HepG2 (cell line): Measurements from ENCODE around the gene FAM83C. TPM values are rescaled to one million over a fixed set of nuclear protein-coding genes. Genes with fewer than 3 reads are reported as not detected.

Experiments used
- ARID5B ChIP-seq: IDR thresholded peaks from 2 replicates; pipeline ENCODE4 v1.4.0; 2020; ENCODE audit warnings: mild to moderate bottlenecking, missing genetic modification reagents
- BCL6 ChIP-seq: IDR thresholded peaks from 2 replicates; pipeline ENCODE4 v1.6.1; 2016; ENCODE audit warnings: missing genetic modification reagents, missing compliant biosample characterization
- BRD4 ChIP-seq: sonication (generic); formaldehyde crosslinking; IDR thresholded peaks from 2 replicates; pipeline ENCODE4 v1.4.0; 2020; ENCODE audit warnings: missing genetic modification reagents
- CEBPB ChIP-seq: IDR thresholded peaks from 2 replicates; pipeline ENCODE4 v1.6.1; 2011; ENCODE audit warnings: low read depth, low read length, improper control_type of control experiment, borderline replicate concordance
- CREM ChIP-seq, 2 experiments: sonication (generic) in 1 of 2; formaldehyde crosslinking in 1 of 2; IDR thresholded peaks; 2 replicates each; pipeline versions ENCODE4 v1.4.0 to v1.6.1; 2016 to 2020; ENCODE audit warnings: antibody characterized with exemption in 1 of 2, mild to moderate bottlenecking in 1 of 2, missing genetic modification reagents in 1 of 2
- E2F2 ChIP-seq: sonication (generic); formaldehyde crosslinking; IDR thresholded peaks from 2 replicates; pipeline ENCODE4 v1.4.0; 2020; ENCODE audit warnings: missing genetic modification reagents, borderline replicate concordance
- ELF3 ChIP-seq: IDR thresholded peaks from 2 replicates; pipeline ENCODE4 v1.6.1; 2016; ENCODE audit warnings: missing genetic modification reagents, missing compliant biosample characterization
- GFI1 ChIP-seq: sonication (generic); formaldehyde crosslinking; IDR thresholded peaks from 2 replicates; pipeline ENCODE4 v1.5.0; 2020; ENCODE audit warnings: missing genetic modification reagents, mild to moderate bottlenecking, borderline replicate concordance
- HCFC1 ChIP-seq: fragments of 150-350 bp; IDR thresholded peaks from 2 replicates; pipeline ENCODE4 v1.6.1; 2014; ENCODE audit warnings: low read depth, low read length
- HES4 ChIP-seq: sonication (generic); formaldehyde crosslinking; IDR thresholded peaks from 2 replicates; pipeline ENCODE4 v1.9.0; 2021; ENCODE audit warnings: mild to moderate bottlenecking, missing genetic modification reagents, borderline replicate concordance
- MATR3 ChIP-seq: sonication (generic); formaldehyde crosslinking; IDR thresholded peaks from 2 replicates; pipeline ENCODE4 v1.4.0; 2020; ENCODE audit warnings: missing genetic modification reagents
- MIER3 ChIP-seq: IDR thresholded peaks from 2 replicates; pipeline ENCODE4 v1.6.1; 2016; ENCODE audit warnings: missing compliant biosample characterization, borderline replicate concordance
- MTA1 ChIP-seq: sonication (generic); formaldehyde crosslinking; IDR thresholded peaks from 2 replicates; pipeline ENCODE4 v1.4.0; 2020; ENCODE audit warnings: missing genetic modification reagents, mild to moderate bottlenecking, borderline replicate concordance
- NFIB ChIP-seq: sonication (generic); formaldehyde crosslinking; IDR thresholded peaks from 2 replicates; pipeline ENCODE4 v1.9.0; 2021; ENCODE audit warnings: missing genetic modification reagents, mild to moderate bottlenecking, borderline replicate concordance
- PAF1 ChIP-seq: IDR thresholded peaks from 2 replicates; pipeline ENCODE4 v1.6.1; 2016; ENCODE audit warnings: missing genetic modification reagents, missing compliant biosample characterization
- PCBP2 ChIP-seq: fragments of 200-400 bp; formaldehyde crosslinking; optimal IDR thresholded peaks from 2 replicates; pipeline ENCODE3; 2018; ENCODE audit warnings: low read length, low read depth; ENCODE audit not compliant: poor library complexity, severe bottlenecking
- RBM22 ChIP-seq: fragments of 200-400 bp; formaldehyde crosslinking; optimal IDR thresholded peaks from 2 replicates; pipeline ENCODE3; 2017; ENCODE audit warnings: mild to moderate bottlenecking, low read length, moderate library complexity
- SNAI1 ChIP-seq: sonication (generic); formaldehyde crosslinking; IDR thresholded peaks from 2 replicates; pipeline ENCODE4 v1.5.0; 2020; ENCODE audit warnings: mild to moderate bottlenecking, missing genetic modification reagents, borderline replicate concordance
- TFDP2 ChIP-seq: sonication (generic); formaldehyde crosslinking; IDR thresholded peaks from 2 replicates; pipeline ENCODE4 v1.4.0; 2020; ENCODE audit warnings: missing genetic modification reagents
- ZBTB42 ChIP-seq: sonication (generic); formaldehyde crosslinking; IDR thresholded peaks from 2 replicates; pipeline ENCODE4 v1.5.0; 2020; ENCODE audit warnings: mild to moderate bottlenecking, missing genetic modification reagents
- ZNF160 ChIP-seq: sonication (generic); formaldehyde crosslinking; IDR thresholded peaks from 2 replicates; pipeline ENCODE4 v1.8.0; 2022; ENCODE audit warnings: mild to moderate bottlenecking, inconsistent platforms, missing genetic modification reagents
- ZNF549 ChIP-seq: sonication (generic); formaldehyde crosslinking; IDR thresholded peaks from 2 replicates; pipeline ENCODE4 v1.5.0; 2020; ENCODE audit warnings: missing genetic modification reagents
- ZNF616 ChIP-seq: sonication (generic); formaldehyde crosslinking; IDR thresholded peaks from 2 replicates; pipeline ENCODE4 v1.5.0; 2020; ENCODE audit warnings: low read depth, mild to moderate bottlenecking, missing genetic modification reagents
- ZNF740 ChIP-seq: sonication (generic); formaldehyde crosslinking; IDR thresholded peaks from 2 replicates; pipeline ENCODE4 v1.4.0; 2020; ENCODE audit warnings: missing genetic modification reagents
- polyA plus RNA-seq, 8 experiments: library from polyadenylated mRNA; depleted of rRNA in 3 of 8; stranded (reverse) in 7 of 8; unstranded in 1 of 8; fragments of >200 nt; fragmentation: Illumina TruSeq in 4 of 8; extraction: Trizol in 4 of 8; gene quantifications; 2 replicates each; pipeline versions ENCODE4 v1.2.1 to v1.2.3, GENCODE V29; 2011 to 2016; ENCODE audit warnings: low read depth in 4 of 8, missing spikeins in 1 of 8, mixed read lengths in 1 of 8; ENCODE audit not compliant: insufficient read depth in 1 of 8
- total RNA-seq, 5 experiments: library from RNA; depleted of rRNA; stranded (reverse); fragments of >200 nt; fragmentation: Illumina TruSeq; extraction: Trizol; gene quantifications; 2 replicates each; pipeline ENCODE4 v1.2.3, GENCODE V29; 2016; ENCODE audit warnings: low read depth in 1 of 5

The FAM83C gene
- total and polyA plus RNA-seq, 2 of the 13 experiments (the other 11 are each of a cell fraction or from before 2014, with no cell fraction given): 0.04 TPM; not detected in 1

GRCh38 chr20:35284267-35284991, 7.8 kb downstream of the FAM83C start, which contains the start of gene EIF6 (continued):
- TF ChIP-seq ARID5B: peak; percentile 41
- TF ChIP-seq RBM22: peak; percentile 64
- no peak for TF ChIP-seq PAF1 (CRISPR knock-in tag)
- no peak for TF ChIP-seq ZNF549 (CRISPR knock-in tag)
- TF ChIP-seq HCFC1: peak; percentile 70
- TF ChIP-seq NFIB (CRISPR knock-in tag): no peak
- peak; percentile 86 for TF ChIP-seq GFI1 (CRISPR knock-in tag)
- 0 out of 2 replicates have a peak, but pooled peaks have one; percentile 12 for TF ChIP-seq E2F2 (CRISPR knock-in tag)
- peak; percentile 69; the same call in 1 of the 2 replicates for TF ChIP-seq BCL6
- TF ChIP-seq ZNF616 (CRISPR knock-in tag): peak; percentile 59; the same call in 1 of the 2 replicates
- peak; percentile 80 for TF ChIP-seq MTA1 (CRISPR knock-in tag)
- TF ChIP-seq MATR3 (CRISPR knock-in tag): no peak
- TF ChIP-seq HES4: peak; percentile 98
- peak; percentile 85 for TF ChIP-seq TFDP2 (CRISPR knock-in tag)
- peak; percentile 13; the same call in 1 of the 2 replicates for TF ChIP-seq ZNF740 (CRISPR knock-in tag)
- TF ChIP-seq BRD4 (CRISPR knock-in tag): no peak; the same call in none of the 2 replicates
- peak; percentile 63; the same call in 1 of the 2 replicates for TF ChIP-seq ZNF160 (CRISPR knock-in tag)
- TF ChIP-seq ELF3 (CRISPR knock-in tag): peak; percentile 85
- TF ChIP-seq PCBP2: no peak
- TF ChIP-seq SNAI1 (CRISPR knock-in tag): peak; percentile 91
- peak; percentile 20; the same call in 1 of the 2 replicates for TF ChIP-seq MIER3 (CRISPR knock-in tag)
- TF ChIP-seq CEBPB: no peak
- TF ChIP-seq ZBTB42: no peak
- TF ChIP-seq CREM (IDR thresholded peaks at IDR 0.05): peak; percentile 79
- no peak for TF ChIP-seq CREM (CRISPR knock-in tag; IDR thresholded peaks at IDR 0.05)
